Activated naive CD4-positive, alpha-beta T cell treated with Interleukin-2 at 50 U/mL for 16 hours (primary cell): ENCODE measurements around the gene CBLB.

Source experiments
- DNase-seq: peaks from one replicate; pipeline ENCODE4 v3.0.0-alpha.2; 2020

Gene CBLB

DNA sequence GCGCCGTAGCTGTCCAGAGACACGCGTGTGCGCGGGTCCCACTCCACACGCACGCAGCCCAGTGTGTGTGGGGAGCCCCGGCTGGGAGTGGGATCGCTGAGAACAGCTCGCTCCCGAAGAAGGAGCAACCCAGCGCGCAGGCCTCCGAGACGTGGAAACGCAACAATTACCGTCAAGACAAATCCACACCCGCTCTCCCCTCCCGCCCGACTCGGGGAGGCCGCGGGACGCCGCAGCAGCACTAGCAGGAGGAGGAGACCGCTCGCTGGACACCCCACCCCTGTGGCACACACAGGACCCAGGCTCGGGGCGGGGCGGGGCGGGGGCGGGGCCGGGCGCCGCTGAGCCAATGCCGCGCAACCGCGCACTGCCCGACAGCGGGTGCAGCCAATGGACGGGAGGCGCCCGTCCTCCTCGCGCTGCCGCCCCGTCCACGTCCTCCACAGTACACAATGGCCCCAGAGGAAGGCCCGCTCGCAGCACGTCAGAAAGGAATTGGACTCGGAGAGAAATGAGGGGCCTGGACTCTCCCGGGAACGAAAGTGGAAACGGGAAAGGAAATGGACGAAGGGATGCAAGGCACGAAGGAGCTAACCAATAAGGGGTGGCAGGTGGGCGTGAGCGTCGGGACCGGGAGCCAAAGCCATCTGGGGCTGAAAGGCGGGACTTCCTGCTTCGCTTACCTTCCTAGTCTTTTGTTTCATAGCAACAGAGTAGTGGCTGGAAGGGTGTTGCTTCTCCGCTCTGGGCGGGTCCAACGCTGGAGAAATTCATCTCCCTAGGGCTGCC is at the start of gene CBLB:
CBLB (minus strand) TSS at position 271 of the 789 bp plus-strand sequence. CDS start 1,435 bp downstream, outside the sequence.
- peak; percentile 85 for DNase-seq

DNA sequence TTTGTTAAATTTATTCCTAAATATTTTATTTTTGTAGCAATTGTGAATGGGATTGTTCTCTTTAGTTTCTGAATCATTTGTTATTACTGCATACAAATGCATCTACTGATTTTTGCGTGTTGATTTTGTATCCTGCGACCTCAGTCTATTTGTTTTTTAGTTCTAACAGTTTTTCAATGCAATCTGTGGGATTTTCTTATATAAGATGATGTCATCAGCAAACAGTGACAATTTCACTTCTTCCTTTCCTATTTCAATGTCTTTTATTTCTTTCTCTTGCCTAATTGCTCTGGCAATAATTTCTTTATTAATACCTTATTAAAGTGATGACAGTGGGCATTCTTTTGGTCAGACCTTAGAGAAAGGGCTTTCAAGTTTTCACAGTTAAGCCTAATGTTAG is 48.0 kb upstream of the CBLB start:
- DNase-seq, result no peak

GRCh38 chr3:105915524-105915923 is 46.7 kb upstream of the CBLB start:
- no peak for DNase-seq

DNA sequence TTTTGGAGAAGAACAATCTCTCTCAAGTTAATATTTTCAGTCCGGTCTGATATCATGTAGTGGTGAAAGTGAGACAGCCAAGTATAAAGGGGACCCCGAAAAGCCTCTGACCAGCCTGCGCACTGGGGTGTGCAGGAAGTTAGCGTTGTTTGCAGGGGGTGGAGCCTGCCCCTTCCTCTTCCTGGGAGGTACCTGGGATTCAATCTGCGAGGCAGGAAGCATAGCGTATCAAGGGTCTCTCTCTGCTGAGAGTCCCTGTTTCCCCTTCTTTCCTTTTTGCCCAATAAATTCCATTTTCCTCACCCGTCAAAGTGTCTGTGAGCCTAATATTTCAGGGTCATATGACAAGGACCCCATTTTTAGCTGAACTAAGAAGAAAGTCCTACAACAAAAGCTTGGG is 44.8 kb upstream of the CBLB start:
- no peak for DNase-seq

DNA sequence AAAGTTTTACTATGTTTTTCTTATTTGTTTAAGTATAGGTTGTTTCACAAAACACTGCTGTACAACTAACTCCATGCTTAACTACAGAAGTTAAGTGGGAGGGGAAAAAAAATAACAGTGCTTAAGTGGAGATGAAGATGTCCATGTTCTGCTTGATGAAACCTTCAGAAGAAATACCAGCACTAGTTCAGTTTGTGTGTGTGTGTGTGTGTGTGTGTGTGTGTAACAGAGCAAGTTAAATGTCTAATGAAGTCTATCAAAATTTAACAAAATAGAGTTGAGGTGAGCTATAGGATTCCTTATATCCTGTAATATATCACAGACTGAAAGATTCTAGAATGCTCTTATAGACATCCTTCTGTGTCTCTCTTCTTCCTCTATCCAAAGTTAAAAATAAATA is 44.1 kb upstream of the CBLB start:
- DNase-seq, result no peak

DNA sequence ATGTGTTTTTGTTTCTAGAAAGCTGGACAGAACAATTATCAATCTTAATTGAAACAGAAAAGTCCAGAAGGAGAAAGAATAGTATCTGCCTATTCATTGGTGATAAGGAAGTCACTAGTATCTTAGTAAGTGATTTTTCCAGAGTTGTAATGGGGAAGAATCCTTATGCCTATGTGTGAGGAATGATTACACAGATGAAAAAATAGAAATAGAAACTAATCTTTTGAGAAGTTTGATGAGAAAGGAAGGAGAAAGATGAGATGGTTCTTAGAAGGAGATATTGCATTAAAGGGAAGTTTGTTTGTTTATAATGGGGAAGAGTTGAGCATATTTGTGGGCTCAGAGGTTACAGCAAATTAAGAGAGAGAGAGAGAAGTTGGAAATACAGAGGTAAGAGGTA is 42.7 kb upstream of the CBLB start:
- DNase-seq, result no peak

GRCh38 chr3:105907777-105908176 is 39.0 kb upstream of the CBLB start:
- no peak for DNase-seq

GRCh38 chr3:105906836-105907235 is 38.0 kb upstream of the CBLB start:
- DNase-seq, result no peak

GRCh38 chr3:105906345-105906744 is 37.5 kb upstream of the CBLB start:
- no peak for DNase-seq

DNA sequence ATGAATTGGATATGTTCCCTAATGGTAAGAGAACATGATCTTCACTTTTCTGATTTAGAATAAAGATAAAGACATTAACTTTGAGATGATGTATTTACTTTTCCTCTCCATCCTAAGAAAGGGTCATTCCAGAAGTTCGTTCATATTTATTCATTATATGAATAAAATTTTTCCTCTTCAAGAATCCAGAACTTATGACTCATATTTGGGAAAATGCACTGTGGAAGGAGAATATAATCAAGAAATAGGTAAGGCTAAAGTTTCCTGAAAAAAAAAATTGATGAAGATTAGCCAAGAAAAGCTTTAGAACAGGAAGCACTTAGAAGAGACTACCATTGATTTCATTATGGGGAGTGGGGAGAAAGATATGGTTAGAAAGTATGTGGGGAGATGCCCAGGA is 36.5 kb upstream of the CBLB start:
- no peak for DNase-seq

DNA sequence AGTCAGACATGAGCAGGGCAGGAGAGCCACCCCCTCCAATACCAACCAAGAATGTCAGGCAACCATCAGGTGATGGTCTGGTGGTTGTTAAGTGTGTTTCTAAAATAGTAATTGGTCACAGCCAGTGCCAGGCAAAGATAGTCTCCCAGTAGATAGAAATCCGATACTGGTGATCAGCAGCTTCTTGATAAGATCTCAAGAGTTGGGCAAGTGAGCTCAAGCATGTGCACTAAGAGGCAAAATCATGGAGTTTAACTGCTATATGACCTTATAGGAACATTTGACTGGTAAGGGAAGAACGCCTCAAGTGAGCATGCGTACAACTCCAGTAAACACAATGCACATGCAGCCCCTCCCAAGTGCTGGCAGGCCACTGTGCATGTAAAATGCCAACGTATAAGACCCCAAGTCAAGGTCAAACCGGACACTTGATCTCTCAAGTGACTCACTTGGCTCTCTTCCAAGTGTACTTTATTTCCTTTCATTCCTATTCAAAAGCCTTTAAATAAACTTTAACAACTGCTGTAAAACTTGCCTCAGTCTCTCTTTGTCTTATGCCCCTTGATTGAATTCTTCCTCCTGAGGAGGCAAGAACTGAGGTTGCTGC is 36.0 kb upstream of the CBLB start:
- DNase-seq, result no peak

GRCh38 chr3:105904251-105904650 is 35.4 kb upstream of the CBLB start:
- DNase-seq, result no peak

DNA sequence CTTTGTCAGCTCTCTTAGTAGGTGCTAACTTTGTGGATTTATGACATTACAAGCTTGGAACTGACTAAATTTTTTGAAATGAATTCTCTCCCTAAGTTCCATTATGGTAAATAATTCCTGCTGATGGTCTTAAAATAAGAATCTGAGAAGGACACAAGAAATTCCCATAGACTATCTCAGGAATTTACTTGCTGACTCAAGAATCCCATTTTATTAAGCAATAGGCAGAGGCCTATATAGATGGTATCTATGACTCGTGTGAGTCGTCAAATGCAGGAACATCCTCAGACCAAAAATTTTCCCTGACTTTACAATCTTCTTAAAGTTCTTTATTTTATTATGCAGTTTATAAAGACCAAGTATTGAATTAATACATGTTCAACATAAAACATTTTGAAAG is 30.7 kb upstream of the CBLB start:
- no peak for DNase-seq

DNA sequence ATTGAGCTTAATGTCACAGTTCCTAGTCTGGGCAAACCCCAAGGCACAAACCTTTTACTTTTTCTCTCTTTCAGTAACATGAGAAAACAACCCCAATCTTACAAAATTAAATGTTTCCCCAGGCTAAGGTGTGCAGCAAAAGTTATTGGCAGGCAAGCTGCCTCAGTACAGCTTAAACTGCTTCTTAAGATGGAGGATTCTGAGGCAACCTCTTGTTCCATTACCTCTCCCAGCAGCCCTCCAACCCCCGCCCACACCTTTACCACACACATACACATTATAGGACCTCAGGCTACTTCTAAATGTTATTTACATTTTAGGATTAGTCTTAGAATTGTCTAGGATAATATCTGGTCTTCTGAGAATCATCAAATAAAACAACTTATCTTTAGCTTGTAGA is 22.3 kb upstream of the CBLB start:
- DNase-seq, result no peak

DNA sequence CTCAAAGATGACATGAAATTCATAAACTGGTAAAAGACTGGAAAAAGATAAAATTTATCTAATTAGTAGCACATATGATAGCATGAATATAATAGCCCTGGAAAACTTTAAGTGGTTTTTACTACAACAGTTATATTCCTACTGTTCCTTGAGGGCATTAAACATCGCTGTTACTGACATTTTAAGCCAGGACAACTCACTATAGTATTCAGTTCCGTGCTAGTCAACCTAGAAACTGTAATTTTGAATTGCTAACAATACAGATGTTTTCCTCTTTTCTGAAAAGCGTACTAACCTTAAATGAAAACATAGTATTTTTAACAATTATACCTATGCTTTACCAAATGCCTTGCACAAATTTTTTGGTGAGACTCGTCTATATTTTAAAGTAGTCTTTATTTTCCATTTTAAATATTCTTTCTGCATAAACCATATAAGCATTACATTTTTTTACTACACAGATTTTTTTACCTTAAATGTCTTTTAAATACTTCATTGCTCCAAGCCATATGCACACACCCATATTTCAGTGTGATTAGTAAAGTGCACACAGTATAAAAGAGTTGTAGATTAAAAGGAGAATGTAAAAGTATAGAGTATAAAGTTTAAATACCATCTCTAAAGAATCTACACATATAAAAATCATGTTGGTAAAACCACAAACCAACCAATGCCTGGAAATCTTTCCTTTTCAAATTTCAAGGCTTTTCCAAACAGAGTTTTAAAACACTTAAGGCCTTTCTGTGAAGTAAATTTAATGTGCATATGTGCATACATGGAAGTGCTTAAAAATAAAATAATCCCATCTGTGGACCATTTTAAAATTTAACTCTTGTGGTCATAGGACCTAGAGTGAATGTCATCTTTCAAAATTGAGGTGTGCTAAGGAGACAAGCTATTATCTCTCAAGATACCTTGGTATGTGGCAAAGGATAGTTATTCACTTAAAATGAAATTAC is 20.1 kb upstream of the CBLB start:
- no peak for DNase-seq

- no peak for DNase-seq
Measured at GRCh38 chr3:105885256-105885655, 16.4 kb upstream of the CBLB start.

DNA sequence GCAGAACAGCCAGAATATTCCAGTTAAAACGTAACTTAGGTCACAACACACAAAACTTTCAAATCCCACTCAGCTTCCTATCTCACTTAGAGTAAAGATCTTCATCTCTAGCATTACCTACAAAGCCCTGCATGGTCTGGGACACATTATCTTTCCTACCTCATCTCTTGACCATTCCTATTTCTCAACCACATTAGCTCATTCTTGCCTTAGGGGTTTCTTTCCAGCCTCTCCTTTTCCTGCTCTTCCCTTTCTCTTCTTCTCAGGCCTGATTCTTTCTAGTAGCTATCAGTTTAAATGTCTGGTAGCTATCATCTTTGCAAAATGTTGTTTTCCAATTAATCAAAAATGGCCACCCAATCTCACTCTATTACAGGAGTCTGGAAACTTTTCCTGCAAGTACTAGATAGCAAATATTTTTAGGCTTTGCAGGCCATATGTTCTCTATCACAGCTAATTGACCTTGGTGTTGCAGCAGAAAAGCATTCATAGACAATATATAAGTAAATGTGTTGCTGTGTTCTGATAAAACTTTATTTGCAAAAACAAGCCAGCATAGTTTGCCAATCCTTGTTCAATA is 15.1 kb upstream of the CBLB start:
- DNase-seq, result no peak

- no peak for DNase-seq
Measured at GRCh38 chr3:105880681-105881290, 12.0 kb upstream of the CBLB start.

GRCh38 chr3:105878061-105878460 is 9.2 kb upstream of the CBLB start:
- DNase-seq, result no peak

DNA sequence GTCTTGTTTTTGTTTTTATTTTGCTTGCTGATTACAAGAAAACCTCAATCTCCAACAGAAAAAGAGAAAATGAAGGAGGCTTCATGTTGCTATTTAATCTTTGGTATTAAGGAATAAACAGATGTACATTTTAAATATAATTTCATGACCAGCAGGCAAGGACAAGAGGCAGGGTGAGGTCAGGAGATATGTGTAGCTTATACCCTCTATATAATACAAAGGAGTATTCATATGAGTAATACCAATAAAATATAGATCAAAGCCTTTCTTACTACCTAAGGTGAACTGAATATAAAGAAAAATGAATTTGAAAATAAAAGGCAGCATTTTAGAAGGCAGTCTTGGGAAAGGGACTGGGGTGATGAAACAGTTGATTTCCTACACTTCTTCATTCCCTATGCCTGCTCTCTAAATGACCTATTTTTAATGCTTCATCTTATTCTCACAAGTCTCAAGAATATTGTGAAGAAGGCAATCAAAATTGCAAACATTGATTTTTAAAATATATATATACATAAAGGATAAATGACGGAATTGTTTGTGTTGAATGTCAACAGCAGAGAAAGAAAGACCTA is 8.6 kb upstream of the CBLB start:
- DNase-seq, result no peak

DNA sequence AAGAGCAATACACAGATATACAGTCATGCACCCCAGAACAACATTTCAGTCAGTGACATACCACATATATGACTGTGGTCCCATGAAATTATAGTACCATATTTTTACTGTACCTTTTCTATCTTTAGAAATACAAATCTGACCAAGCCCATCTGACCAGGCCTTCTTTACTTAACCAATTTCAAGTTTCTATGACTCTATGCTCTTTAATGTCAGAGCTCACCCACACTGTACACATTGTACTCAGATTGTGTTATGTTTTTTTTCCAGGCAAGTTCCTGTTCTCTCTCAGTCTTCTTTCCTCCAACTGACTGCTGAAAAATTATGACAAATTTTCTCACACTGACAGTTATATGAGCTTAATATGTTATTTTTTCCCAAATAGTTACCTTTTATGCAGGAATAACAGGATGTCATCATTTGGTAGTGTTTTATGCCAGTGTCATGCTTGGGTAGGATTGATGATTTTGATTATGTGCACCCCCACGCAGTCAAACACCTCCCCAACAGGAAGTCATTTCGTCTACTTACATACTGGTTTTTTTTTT is 8.0 kb upstream of the CBLB start:
- DNase-seq, result no peak
